ENCODE data around the gene AGMO.

GRCh38 chr7:15577600-15577999 lies 15.8 kb upstream of the AGMO start:
- no peak for TF ChIP-seq CTCF (optimal IDR thresholded peaks at IDR 0.05 in 1 of 3, IDR thresholded peaks at IDR 0.05 in 1 of 3, conservative IDR thresholded peaks at IDR 0.05 in 1 of 3; ENCODE audit: extremely low read depth in 1 of 3, insufficient read depth in 2 of 3, low read length in 3 of 3)
- no peak for TF ChIP-seq EZH2 (IDR thresholded peaks at IDR 0.05; ENCODE audit: low read length)

Data from keratinocyte (primary cell).